GM23248 (cell line): ENCODE results near the gene KCNH2.

Source experiments
- EZH2 ChIP-seq: fragments of 200-600 bp; sonication (generic); IDR thresholded peaks from 2 replicates; pipeline ENCODE4 v1.6.1; 2018; ENCODE audit warnings: antibody characterized with exemption, mild to moderate bottlenecking; ENCODE audit not compliant: insufficient read depth, poor library complexity, severe bottlenecking
- EZH2phosphoT487 ChIP-seq: fragments of 200-600 bp; sonication (generic); IDR thresholded peaks from 2 replicates; pipeline ENCODE4 v1.6.1; 2018; ENCODE audit warnings: antibody characterized with exemption, moderate library complexity, mild to moderate bottlenecking, low read depth; ENCODE audit not compliant: insufficient read depth

DNA sequence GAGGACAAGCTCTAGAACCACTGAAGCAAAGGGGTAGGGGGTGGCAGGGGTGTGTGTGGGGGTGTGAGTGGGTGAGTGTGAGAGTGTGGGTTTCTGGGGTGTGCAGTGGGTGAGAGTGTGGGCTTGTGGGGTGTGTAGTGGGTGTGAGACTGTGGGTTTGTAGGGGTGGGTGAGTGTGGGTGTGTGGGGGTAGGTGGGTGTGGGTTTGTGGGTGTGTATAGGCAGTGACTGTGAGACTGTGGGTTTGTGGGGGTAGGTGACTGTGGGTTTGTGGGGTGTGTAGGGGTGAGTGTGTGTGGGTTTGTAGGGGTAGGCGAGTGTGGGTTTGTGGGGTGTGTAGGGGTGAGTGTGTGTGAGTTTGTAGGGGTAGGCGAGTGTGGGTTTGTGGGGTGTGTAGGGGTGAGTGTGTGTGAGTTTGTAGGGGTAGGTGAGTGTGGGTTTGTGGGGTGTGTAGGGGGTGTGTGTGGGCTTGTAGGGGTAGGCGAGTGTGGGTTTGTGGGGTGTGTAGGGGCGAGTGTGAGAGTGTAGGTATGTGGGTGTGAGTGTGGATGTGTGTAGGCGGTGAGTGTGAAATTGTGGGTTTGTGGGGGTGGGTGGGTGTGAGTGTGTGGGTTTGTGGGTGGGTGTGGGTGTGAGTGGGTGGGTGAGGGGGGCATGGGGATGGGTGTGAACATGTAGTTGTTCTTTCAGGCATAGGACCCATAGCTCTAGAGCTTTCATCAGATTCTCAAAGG is 21.5 kb upstream of the KCNH2 start:
- TF ChIP-seq EZH2 = no peak
- TF ChIP-seq EZH2phosphoT487 = no peak
